HepG2 (cell line): ENCODE data around the gene BAG3. TPM values are rescaled to one million over a fixed set of nuclear protein-coding genes. Genes with fewer than 3 reads are reported as not detected.

Source experiments
- ATAC-seq: fragments of 200-7000 bp; cut with Tn5 transposase; 3 replicates; pipeline ENCODE4 v1.9.1; 2020; ENCODE audit warnings: mild to moderate bottlenecking, moderate library complexity
- BruUV-seq: library from RNA; stranded (reverse); fragments of 400-500 nt; replicated peaks from 2 replicates; lab custom pipeline; 2021; lab: Mats Ljungman, UMichigan
- CTCF ChIA-PET: fragments of 300-600 bp; formaldehyde crosslinking; extraction: SDS; loops from one replicate; lab custom pipeline; 2021; ENCODE audit warnings: low total read pairs, inconsistent platforms, low intra/inter-chr PET ratio; lab: Yijun Ruan, JAX
- POLR2A ChIA-PET: fragments of 350-600 bp; sonication (Branson Sonifier 250); formaldehyde crosslinking; loops from one replicate; lab custom pipeline; 2020; ENCODE audit warnings: antibody characterized with exemption, inconsistent platforms; lab: Yijun Ruan, JAX
- DNase-seq: peaks from one replicate; pipeline ENCODE4 v3.0.0-alpha.2; 2015; ENCODE audit warnings: low spot score
- FAIRE-seq: peaks from 3 replicates; lab custom pipeline; 2011; peaks lifted over from hg19 to GRCh38; lab: Jason Lieb, UNC
- H2AFZ ChIP-seq: one replicate; pipeline ENCODE4 v1.6.1; 2011; ENCODE audit warnings: low read length, inconsistent platforms
- H3K27ac ChIP-seq: fragments of 300-600 bp; 3 replicates; pipeline ENCODE4 v1.8.0; 2011; ENCODE audit warnings: mixed run types, mild to moderate bottlenecking, mixed read lengths, low read length, inconsistent platforms; ENCODE audit not compliant: insufficient read depth; ENCODE audit errors: extremely low read length
- H3K27me3 ChIP-seq, 2 experiments: fragments of 200-600 bp in 1 of 2; 2 replicates in 1 of 2; 3 replicates in 1 of 2; pipeline versions ENCODE4 v1.6.0 to v1.8.0; 2011; ENCODE audit warnings: low read length in 2 of 2, mild to moderate bottlenecking in 2 of 2, moderate library complexity in 2 of 2, inconsistent platforms in 1 of 2; ENCODE audit not compliant: insufficient read depth in 2 of 2, control insufficient read depth in 1 of 2
- H3K36me3 ChIP-seq, 2 experiments: fragments of 200-600 bp in 1 of 2; replicated peaks in 1 of 2; 2 replicates in 1 of 2; 3 replicates in 1 of 2; pipeline versions ENCODE4 v1.5.1 to v1.8.0; 2011; ENCODE audit warnings: low read length in 2 of 2, inconsistent platforms in 1 of 2; ENCODE audit not compliant: insufficient read depth in 2 of 2, control insufficient read depth in 1 of 2
- H3K4me1 ChIP-seq: 2 replicates; pipeline ENCODE4 v1.5.1; 2012; ENCODE audit warnings: low read length, inconsistent platforms; ENCODE audit not compliant: insufficient read depth
- H3K4me2 ChIP-seq: 2 replicates; pipeline ENCODE4 v1.6.0; 2011; ENCODE audit warnings: low read depth, low read length, inconsistent platforms
- H3K4me3 ChIP-seq, 3 experiments: fragments of 200-600 bp in 1 of 3; sonication (generic), shearing (Covaris generic) in 1 of 3; replicated peaks in 1 of 3; 2 replicates each; pipeline ENCODE4 v1.5.1; 2011 to 2016; ENCODE audit warnings: low read length in 3 of 3, inconsistent platforms in 2 of 3, low read depth in 2 of 3, mild to moderate bottlenecking in 2 of 3, control low read depth in 1 of 3, mixed read lengths in 1 of 3; ENCODE audit not compliant: insufficient read depth in 1 of 3
- H3K79me2 ChIP-seq: one replicate; pipeline ENCODE4 v1.6.1; 2011; ENCODE audit warnings: low read length, inconsistent platforms; ENCODE audit not compliant: insufficient read depth
- H3K9ac ChIP-seq: 2 replicates; pipeline ENCODE4 v1.6.0; 2011; ENCODE audit warnings: mild to moderate bottlenecking, low read depth, low read length, inconsistent platforms; ENCODE audit not compliant: insufficient read depth
- H3K9me3 ChIP-seq: 2 replicates; pipeline ENCODE4 v1.5.1; 2012; ENCODE audit warnings: mild to moderate bottlenecking, low read length
- H4K20me1 ChIP-seq: 2 replicates; pipeline ENCODE4 v1.6.0; 2011; ENCODE audit warnings: inconsistent platforms, mild to moderate bottlenecking, low read length, moderate library complexity; ENCODE audit not compliant: insufficient read depth
- AKNA ChIP-seq: sonication (generic); formaldehyde crosslinking; IDR thresholded peaks from 2 replicates; pipeline ENCODE4 v1.4.0; 2020; ENCODE audit warnings: missing genetic modification reagents, borderline replicate concordance
- ELF4 ChIP-seq: sonication (generic); formaldehyde crosslinking; IDR thresholded peaks from 2 replicates; pipeline ENCODE4 v1.5.0; 2020; ENCODE audit warnings: missing genetic modification reagents, mild to moderate bottlenecking, moderate library complexity, borderline replicate concordance
- FOXK1 ChIP-seq: sonication (generic); formaldehyde crosslinking; IDR thresholded peaks from 2 replicates; pipeline ENCODE4 v1.4.0; 2020; ENCODE audit warnings: low read depth, missing genetic modification reagents, borderline replicate concordance
- GATA4 ChIP-seq: sonication (generic); IDR thresholded peaks from 2 replicates; pipeline ENCODE4 v1.6.1; 2016; ENCODE audit warnings: antibody characterized with exemption, low read depth, borderline replicate concordance
- HMGXB3 ChIP-seq: sonication (generic); formaldehyde crosslinking; IDR thresholded peaks from 2 replicates; pipeline ENCODE4 v1.4.0; 2020; ENCODE audit warnings: missing genetic modification reagents, borderline replicate concordance
- MEF2D ChIP-seq: sonication (generic); formaldehyde crosslinking; IDR thresholded peaks from 2 replicates; pipeline ENCODE4 v1.5.1; 2020; ENCODE audit warnings: mild to moderate bottlenecking, missing genetic modification reagents
- MIER2 ChIP-seq: IDR thresholded peaks from 2 replicates; pipeline ENCODE4 v1.6.1; 2016; ENCODE audit warnings: missing biosample characterization, missing genetic modification reagents
- PAWR ChIP-seq: sonication (generic); formaldehyde crosslinking; IDR thresholded peaks from 2 replicates; pipeline ENCODE4 v1.4.0; 2020; ENCODE audit warnings: missing genetic modification reagents, mild to moderate bottlenecking, borderline replicate concordance
- SP4 ChIP-seq: sonication (generic); formaldehyde crosslinking; IDR thresholded peaks from 2 replicates; pipeline ENCODE4 v1.8.1; 2023; ENCODE audit warnings: mild to moderate bottlenecking, missing genetic modification reagents
- TBL1XR1 ChIP-seq: fragments of 150-350 bp; IDR thresholded peaks from 2 replicates; pipeline ENCODE4 v1.6.1; 2014; ENCODE audit warnings: borderline replicate concordance, low read length; ENCODE audit not compliant: partially characterized antibody
- ZNF577 ChIP-seq: sonication (generic); formaldehyde crosslinking; IDR thresholded peaks from 2 replicates; pipeline ENCODE4 v1.4.0; 2020; ENCODE audit warnings: mild to moderate bottlenecking, low read depth, missing genetic modification reagents, borderline replicate concordance
- ZNF616 ChIP-seq: sonication (generic); formaldehyde crosslinking; IDR thresholded peaks from 2 replicates; pipeline ENCODE4 v1.5.0; 2020; ENCODE audit warnings: low read depth, mild to moderate bottlenecking, missing genetic modification reagents
- WGBS: methylation state at CpG from one replicate; pipeline ENCODE4 v1.1.6; 2017; ENCODE audit warnings: low lambda C conversion rate; 5-methylcytosine and 5-hydroxymethylcytosine counted together
- in situ Hi-C: cut with HindIII; loops from 2 replicates; pipeline ENCODE4 v1.10.0; 2017; ENCODE audit warnings: low pct_unique_long_range_greater_than_20kb; ENCODE audit not compliant: extremely low pct_ligation_motif_present
- intact Hi-C: fragments of 100-400 bp; cut with micrococcal nuclease; formaldehyde crosslinking; loops from one replicate; pipeline ENCODE4 v1.10.0; 2022; ENCODE audit not compliant: unreplicated experiment
- polyA plus RNA-seq, 8 experiments: library from polyadenylated mRNA; depleted of rRNA in 3 of 8; stranded (reverse) in 7 of 8; unstranded in 1 of 8; fragments of >200 nt; fragmentation: Illumina TruSeq in 4 of 8; extraction: Trizol in 4 of 8; gene quantifications; 2 replicates each; pipeline versions ENCODE4 v1.2.1 to v1.2.3, GENCODE V29; 2011 to 2016; ENCODE audit warnings: low read depth in 4 of 8, missing spikeins in 1 of 8, mixed read lengths in 1 of 8; ENCODE audit not compliant: insufficient read depth in 1 of 8
- total RNA-seq, 5 experiments: library from RNA; depleted of rRNA; stranded (reverse); fragments of >200 nt; fragmentation: Illumina TruSeq; extraction: Trizol; gene quantifications; 2 replicates each; pipeline ENCODE4 v1.2.3, GENCODE V29; 2016; ENCODE audit warnings: low read depth in 1 of 5

The BAG3 gene
- total and polyA plus RNA-seq, 2 of the 13 experiments (the other 11 are each of a cell fraction or from before 2014, with no cell fraction given) = 2.9 to 6.7 TPM

GRCh38 chr10:119668461-119668860 lies 17.3 kb downstream of the BAG3 start (continued):
- no peak for TF ChIP-seq AKNA (CRISPR knock-in tag)

GRCh38 chr10:119669331-119669730 lies 18.2 kb downstream of the BAG3 start:
- FAIRE-seq (no peak), ATAC-seq (no peak), DNase-seq (no peak)
- H3K27me3 ChIP-seq = no peaks in the 10 kb centered on the region
- H3K9ac ChIP-seq = no peak overlapping the region
- no peaks in the 10 kb centered on the region for H3K9me3 ChIP-seq
- H2AFZ ChIP-seq = no peak overlapping the region
- intact Hi-C loops (no loop called here), in situ Hi-C loops (no loop called here)
- H3K4me1 ChIP-seq = peaks cover 42% of the 10 kb centered on the region
- no peak overlapping the region for H3K4me3 ChIP-seq
- peaks cover 29 to 64% of the 10 kb centered on the region in 2 experiments; a peak in 4 of 5 replicates for H3K36me3 ChIP-seq
- ChIA-PET POLR2A (no interaction called here), CTCF (no interaction called here)
- no peak overlapping the region for H3K4me2 ChIP-seq
- no peak overlapping the region for H3K27ac ChIP-seq
- 98% methylated on average over 5 of the region's 5 CpGs for WGBS
- H3K79me2 ChIP-seq = peaks cover 41% of the 10 kb centered on the region
- H4K20me1 ChIP-seq = peaks cover 9% of the 10 kb centered on the region
- BruUV-seq = no TSS peak
- no peak for TF ChIP-seq ELF4 (CRISPR knock-in tag)
- TF ChIP-seq ZNF616 (CRISPR knock-in tag) = no peak
- no peak for TF ChIP-seq ZNF577 (CRISPR knock-in tag)
- TF ChIP-seq SP4 = no peak
- no peak for TF ChIP-seq PAWR (CRISPR knock-in tag)
- TF ChIP-seq HMGXB3 (CRISPR knock-in tag) = no peak
- no peak for TF ChIP-seq FOXK1
- no peak for TF ChIP-seq GATA4
- no peak for TF ChIP-seq MEF2D
- no peak for TF ChIP-seq TBL1XR1
- no peak for TF ChIP-seq MIER2 (CRISPR knock-in tag)
